Measurements from ENCODE around the gene CACNA2D3.

GRCh38 chr3:54905920-54906319, 783.6 kb downstream of the CACNA2D3 start:
- TF ChIP-seq CTCF (IDR thresholded peaks at IDR 0.05; ENCODE audit: poor library complexity) (no peak), EZH2 (IDR thresholded peaks at IDR 0.05; ENCODE audit: borderline replicate concordance) (no peak)

All from hepatocyte (in vitro differentiated cells).